Neural progenitor cell (in vitro differentiated cells): Measurements from ENCODE around the gene SLC38A10.

Experiments used
- CTCF ChIP-seq: fragments of 200-600 bp; sonication (generic); IDR thresholded peaks from 2 replicates; pipeline ENCODE4 v1.5.1; 2017; ENCODE audit warnings: antibody characterized with exemption, mild to moderate bottlenecking
- EZH2 ChIP-seq: fragments of 200-600 bp; sonication (generic); IDR thresholded peaks from 2 replicates; pipeline ENCODE4 v1.6.1; 2017; ENCODE audit warnings: antibody characterized with exemption, mild to moderate bottlenecking, moderate library complexity

GRCh38 chr17:81306898-81307510 lies 11.9 kb upstream of the SLC38A10 start:
- TF ChIP-seq CTCF (no peak), EZH2 (no peak)
